GM19452 (cell line): ENCODE results near the gene CLTCL1.
"Not testable (repeated sequence)": the region's sequence is repeated elsewhere in the genome, so short reads cannot be mapped to it uniquely, and the experiment has no call there.

Source experiments
- ATAC-seq: cut with Tn5 transposase; IDR thresholded peaks from one replicate; pipeline ENCODE4 v1.9.1; 2021; ENCODE audit not compliant: unreplicated experiment

CLTCL1 gene

GRCh38 chr22:19177164-19178064 is 114.1 kb downstream of the CLTCL1 start:
- ATAC-seq = no peak

GRCh38 chr22:19176732-19177131 is 114.8 kb downstream of the CLTCL1 start:
- no peak for ATAC-seq

DNA sequence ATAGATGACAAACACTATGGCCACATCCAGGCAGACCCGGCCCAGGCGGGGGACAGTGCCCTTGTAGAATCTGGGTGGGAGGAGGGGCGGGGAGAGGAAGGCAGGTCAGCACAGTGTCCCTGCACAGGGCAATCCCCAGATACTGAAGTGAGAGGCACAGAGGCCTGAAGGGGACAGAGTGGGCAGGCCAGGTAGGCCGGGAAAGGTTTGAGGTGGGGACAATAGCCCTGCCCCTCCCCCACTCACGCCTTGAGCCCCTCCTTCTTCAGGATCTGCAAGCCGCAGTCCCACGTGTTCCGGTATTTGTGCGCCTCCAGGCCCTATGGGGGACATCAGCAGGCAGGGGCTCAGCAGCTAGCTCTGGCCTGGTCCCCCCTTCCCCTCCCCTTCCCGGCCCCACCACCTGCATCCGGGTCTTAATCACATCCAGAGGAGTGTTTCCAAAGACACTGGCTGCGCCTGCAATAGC is 115.3 kb downstream of the CLTCL1 start:
- no peak for ATAC-seq

- ATAC-seq = no peak
Measured at GRCh38 chr22:19175602-19176174, 115.8 kb downstream of the CLTCL1 start.

DNA sequence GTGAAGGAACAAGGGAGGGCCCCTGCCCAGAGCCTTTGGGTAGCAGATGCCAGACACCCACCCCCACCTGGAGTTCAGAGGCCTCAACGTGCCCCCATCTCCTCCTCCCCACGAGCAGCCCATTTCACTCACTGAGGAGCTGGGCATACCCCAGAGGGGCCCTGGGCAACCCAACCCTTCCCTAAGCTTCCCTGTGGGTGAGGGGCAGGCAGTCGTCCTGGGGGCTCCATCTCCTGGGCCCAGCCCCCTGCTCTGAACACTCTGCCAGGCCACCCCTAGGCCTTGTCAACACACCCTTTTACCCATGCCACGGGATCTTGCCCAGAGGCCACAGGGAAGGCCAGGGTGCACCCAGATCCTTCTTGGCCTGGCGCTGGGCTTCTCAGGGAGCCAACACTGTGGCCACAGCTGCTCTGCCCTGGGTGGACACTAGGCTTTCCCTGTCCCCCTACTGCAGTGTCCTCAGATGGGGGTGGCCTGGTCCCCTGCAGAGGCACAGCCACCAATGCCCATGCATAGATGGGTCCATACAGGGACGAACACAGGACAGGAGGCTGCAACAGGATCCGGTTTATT is 116.4 kb downstream of the CLTCL1 start:
- ATAC-seq = no peak

GRCh38 chr22:19174106-19175025 is 117.2 kb downstream of the CLTCL1 start:
- ATAC-seq = no peak

GRCh38 chr22:19173047-19174035 is 118.2 kb downstream of the CLTCL1 start:
- no peak for ATAC-seq

GRCh38 chr22:19172213-19173046 is 119.1 kb downstream of the CLTCL1 start:
- ATAC-seq = no peak

DNA sequence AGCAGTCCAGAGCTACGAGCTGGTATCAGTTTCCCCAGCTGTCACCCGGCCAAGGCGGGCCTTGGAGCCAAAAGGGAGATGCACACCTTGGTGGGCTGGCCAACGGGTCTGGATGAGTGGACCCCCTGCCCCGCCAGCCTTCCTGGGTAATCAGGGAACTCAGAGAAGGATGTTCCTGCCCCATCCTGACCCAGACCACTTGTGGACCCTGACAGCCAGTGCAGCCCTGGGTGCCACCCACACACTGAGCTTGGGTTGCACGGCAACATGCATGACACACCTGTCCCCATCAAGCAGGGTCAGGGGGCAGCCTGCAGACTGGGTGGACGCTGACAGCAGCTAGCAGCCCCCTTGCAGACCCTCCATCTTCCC is 121.6 kb downstream of the CLTCL1 start:
- no peak for ATAC-seq

GRCh38 chr22:19169002-19169946 is 122.2 kb downstream of the CLTCL1 start:
- no peak for ATAC-seq

DNA sequence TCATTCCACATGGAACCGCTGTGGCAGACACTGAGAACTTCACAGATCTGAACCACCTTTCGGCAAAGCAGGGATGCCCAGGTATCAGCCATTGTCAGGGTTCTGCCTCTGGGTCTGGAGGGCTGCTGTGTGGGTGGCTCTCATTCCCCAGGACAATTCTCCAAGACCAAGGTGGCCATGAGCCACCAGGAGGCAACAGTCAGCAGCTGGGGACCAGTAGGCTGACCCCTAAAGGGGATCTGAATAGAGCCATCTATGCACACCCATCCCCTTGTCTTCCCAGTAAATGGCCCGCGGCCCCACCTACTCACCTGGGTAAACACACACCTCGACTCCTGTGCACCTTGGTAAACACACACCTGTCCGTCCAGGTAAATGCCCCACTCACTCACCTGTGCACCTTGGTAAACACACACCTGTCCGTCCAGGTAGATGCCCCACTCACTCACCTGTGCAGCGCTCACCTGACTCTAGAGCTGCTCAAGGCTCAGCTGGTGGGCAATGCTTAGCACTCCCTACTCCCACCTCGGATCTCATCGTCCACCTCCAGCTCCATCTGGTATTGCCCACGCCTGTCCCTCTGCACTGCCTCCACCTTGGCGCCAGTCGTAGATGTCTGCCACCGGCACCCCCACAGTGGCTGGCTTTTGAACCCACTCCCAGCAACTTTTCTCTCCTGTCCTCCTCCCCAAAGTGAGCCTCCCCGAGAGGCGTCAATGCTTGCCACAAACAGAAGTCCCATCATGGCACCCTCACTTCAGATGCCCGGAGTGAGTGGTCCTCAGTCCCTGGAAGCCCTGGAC is 123.2 kb downstream of the CLTCL1 start:
- ATAC-seq = no peak

- ATAC-seq = no peak
Measured at GRCh38 chr22:19167106-19167869, 124.2 kb downstream of the CLTCL1 start.

DNA sequence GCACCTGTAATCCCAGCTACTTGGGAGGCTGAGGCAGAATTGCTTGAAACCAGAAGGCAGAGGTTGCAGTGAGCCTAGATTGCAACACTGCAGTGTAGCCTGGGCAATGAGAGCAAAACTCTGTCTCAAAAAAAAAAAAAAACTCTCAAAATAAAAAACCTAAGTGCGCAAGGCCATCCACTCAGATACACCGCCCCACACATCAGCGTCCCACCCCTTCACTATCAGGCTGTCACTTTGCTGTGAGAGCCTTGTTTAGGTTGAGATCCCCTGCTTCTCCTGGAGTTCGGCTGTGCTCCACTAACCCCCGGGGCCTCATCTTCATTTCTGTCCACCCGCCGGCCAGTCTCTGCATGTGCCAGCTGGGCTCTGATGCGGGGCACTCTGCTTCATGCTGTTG is 125.1 kb downstream of the CLTCL1 start:
- ATAC-seq = no peak

DNA sequence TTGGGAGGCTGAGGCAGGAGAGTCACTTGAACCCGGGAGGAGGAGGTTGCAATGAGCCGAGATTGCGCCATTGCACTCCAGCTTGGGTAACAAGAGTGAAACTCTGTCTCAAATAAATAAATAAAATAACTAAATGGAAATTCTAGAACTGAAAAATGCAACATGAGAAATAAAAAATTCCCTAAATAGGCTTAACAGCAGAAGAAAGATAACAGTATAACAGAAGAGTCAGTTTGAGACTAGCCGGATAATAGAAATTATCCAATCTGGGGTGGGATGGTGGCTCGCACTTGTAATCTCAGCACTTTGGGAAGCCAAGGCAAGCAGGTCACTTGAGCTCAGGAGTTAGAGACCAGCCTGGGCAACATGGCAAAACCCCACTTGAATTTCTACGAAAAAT is 127.1 kb downstream of the CLTCL1 start:
- no peak for ATAC-seq

GRCh38 chr22:19158649-19159048 is 132.9 kb downstream of the CLTCL1 start:
- not testable (repeated sequence) for ATAC-seq

DNA sequence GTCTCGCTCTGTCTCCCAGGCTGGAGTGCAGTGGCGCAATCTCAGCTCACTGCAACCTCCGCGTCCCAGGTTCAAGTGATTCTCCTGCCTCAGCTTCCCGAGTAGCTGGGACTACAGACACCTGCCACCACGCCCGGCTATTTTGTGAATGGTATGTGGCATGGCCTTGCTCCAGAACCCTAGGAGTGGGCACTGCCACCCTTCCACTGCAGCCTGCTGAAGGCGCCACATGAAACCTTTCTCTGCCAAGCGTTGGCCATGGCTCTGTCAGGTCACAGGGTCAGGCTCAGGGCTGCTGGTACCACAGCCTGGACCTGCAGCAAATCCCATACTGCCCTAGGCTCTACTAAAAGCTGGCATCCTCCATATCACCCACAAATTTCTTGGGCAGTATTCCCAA is 135.4 kb downstream of the CLTCL1 start:
- ATAC-seq = not testable (repeated sequence)
